SK-N-MC (cell line): ENCODE measurements around the gene GAREM2.
"Not testable (repeated sequence)": the region's sequence is repeated elsewhere in the genome, so short reads cannot be mapped to it uniquely, and the experiment has no call there.

Experiments
- DNase-seq: peaks from one replicate; pipeline ENCODE4 v3.0.0-alpha.2; 2011; ENCODE audit warnings: low read depth, low spot score
- H3K27ac ChIP-seq: fragments of 200-600 bp; sonication (generic); 2 replicates; pipeline ENCODE4 v1.5.1; 2016; ENCODE audit warnings: mixed run types
- H3K36me3 ChIP-seq: fragments of 200-600 bp; sonication (generic); 2 replicates; pipeline ENCODE4 v1.6.1; 2017; ENCODE audit warnings: antibody characterized with exemption, low read length, mixed read lengths; ENCODE audit not compliant: insufficient read depth
- H3K4me3 ChIP-seq: fragments of 200-600 bp; sonication (generic); 2 replicates; pipeline ENCODE4 v1.5.1; 2016
- H3K9ac ChIP-seq: fragments of 200-600 bp; sonication (generic); 2 replicates; pipeline ENCODE4 v1.8.0; 2017; ENCODE audit warnings: mixed run types, mixed read lengths; ENCODE audit not compliant: insufficient read length
- H3K9me3 ChIP-seq: fragments of 200-600 bp; sonication (generic); 2 replicates; pipeline ENCODE4 v1.6.1; 2017; ENCODE audit warnings: low read depth, mild to moderate bottlenecking, antibody characterized with exemption, low read length, moderate library complexity, mixed read lengths
- EZH2 ChIP-seq: fragments of 200-600 bp; sonication (generic); IDR thresholded peaks from one replicate; pipeline ENCODE4 v1.6.1; 2017; ENCODE audit warnings: antibody characterized with exemption
- FOXP2 ChIP-seq: optimal IDR thresholded peaks from 2 replicates; pipeline ENCODE3; 2011; ENCODE audit warnings: mild to moderate bottlenecking, moderate library complexity; ENCODE audit not compliant: insufficient read depth; ENCODE audit errors: extremely low read length, control extremely low read depth
- POLR2AphosphoS5 ChIP-seq: IDR thresholded peaks from 2 replicates; pipeline ENCODE4 v1.6.1; 2012; ENCODE audit warnings: mild to moderate bottlenecking, low read depth, low read length, borderline replicate concordance

The GAREM2 gene

GRCh38 chr2:26164231-26164630 lies 8.7 kb upstream of the GAREM2 start:
- Histone ChIP-seq H3K9me3 (no peaks in the 10 kb centered on the region), H3K36me3 (no peaks in the 10 kb centered on the region), H3K9ac (no peak overlapping the region), H3K4me3 (no peak overlapping the region), H3K27ac (no peak overlapping the region)
- no peak for TF ChIP-seq EZH2
- TF ChIP-seq POLR2AphosphoS5, result no peak
- TF ChIP-seq FOXP2, result no peak
- no peak for DNase-seq

DNA sequence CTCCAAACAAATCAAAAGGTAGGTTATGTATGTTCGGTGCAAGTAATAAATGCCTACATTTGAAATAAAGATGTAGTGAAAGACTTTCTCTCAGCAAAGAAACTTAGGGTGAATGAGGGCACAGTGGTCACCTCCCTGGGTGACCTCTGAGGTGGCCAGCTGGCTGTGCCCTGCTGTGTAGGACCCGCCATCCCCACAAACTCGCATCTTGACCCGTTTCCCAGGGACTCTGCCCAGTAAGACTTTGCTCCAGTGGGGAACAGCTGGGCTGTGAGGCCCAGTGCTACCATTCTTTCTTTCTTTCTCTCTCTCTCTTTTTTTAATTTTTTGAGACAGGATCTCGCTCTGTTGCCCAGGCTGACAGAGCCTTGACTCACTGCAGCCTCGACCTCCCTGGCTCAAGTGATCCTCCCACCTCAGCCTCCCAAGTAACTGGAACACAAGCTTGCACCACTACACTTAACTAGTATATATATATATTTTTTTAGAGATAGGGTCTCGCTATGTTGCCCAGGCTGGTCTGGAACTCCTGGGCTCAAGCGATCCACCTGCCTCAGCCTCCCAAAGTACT lies 8.2 kb upstream of the GAREM2 start:
- H3K27ac ChIP-seq, result no peak overlapping the region
- TF ChIP-seq EZH2, result no peak
- TF ChIP-seq POLR2AphosphoS5, result no peak
- TF ChIP-seq FOXP2, result no peak
- H3K4me3 ChIP-seq, result no peak overlapping the region
- H3K9me3 ChIP-seq, result no peaks in the 10 kb centered on the region
- H3K9ac ChIP-seq, result no peak overlapping the region
- no peaks in the 10 kb centered on the region for H3K36me3 ChIP-seq
- no peak for DNase-seq

DNA sequence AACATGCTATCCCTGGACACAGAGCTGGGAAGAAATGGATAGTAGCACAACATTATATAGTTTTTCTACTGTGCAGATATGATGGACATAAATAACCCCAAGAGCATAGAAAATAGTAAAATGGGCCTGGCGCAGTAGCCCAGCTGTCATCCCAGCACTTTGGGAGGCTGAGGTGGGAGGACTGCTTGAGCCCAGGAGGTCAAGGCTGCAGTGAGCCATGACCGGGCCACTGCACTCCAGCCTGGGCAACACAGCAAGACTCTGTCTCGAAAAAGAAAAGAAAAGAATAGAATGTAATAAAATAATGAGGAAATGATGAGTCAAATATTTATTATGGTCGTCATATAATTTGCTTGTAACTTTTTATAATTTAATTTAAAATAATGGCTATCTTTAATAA lies 7.5 kb upstream of the GAREM2 start:
- no peak for TF ChIP-seq EZH2
- TF ChIP-seq POLR2AphosphoS5, result no peak
- no peak for TF ChIP-seq FOXP2
- Histone ChIP-seq H3K27ac (no peak overlapping the region), H3K9me3 (no peaks in the 10 kb centered on the region), H3K36me3 (no peaks in the 10 kb centered on the region), H3K4me3 (no peak overlapping the region), H3K9ac (no peak overlapping the region)
- no peak for DNase-seq

DNA sequence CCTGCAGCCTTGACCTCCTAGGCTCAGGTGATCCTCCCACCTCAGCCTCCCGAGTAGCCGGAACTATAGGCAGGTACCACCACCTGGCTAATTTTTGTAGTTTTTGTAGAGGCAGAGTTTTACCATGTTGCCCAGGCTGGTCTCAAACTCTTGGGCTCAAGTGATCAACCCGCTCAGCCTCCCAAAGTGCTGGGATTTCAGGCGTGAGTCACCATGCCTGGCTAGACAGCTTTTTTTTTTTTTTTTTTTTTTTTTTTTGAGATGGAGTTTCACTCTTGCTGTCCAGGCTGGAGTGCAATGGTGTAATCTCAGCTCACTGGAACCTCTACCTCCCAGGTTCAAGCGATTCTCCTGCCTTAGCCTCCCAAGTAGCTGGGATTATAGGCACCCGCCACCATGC lies 6.3 kb upstream of the GAREM2 start:
- not testable (repeated sequence) for H3K4me3 ChIP-seq, H3K36me3 ChIP-seq, H3K27ac ChIP-seq, H3K9me3 ChIP-seq, DNase-seq, H3K9ac ChIP-seq

GRCh38 chr2:26168785-26169184 lies 4.1 kb upstream of the GAREM2 start:
- H3K36me3 ChIP-seq, result no peaks in the 10 kb centered on the region
- H3K9me3 ChIP-seq, result no peaks in the 10 kb centered on the region
- TF ChIP-seq POLR2AphosphoS5, result no peak
- no peak for TF ChIP-seq EZH2
- no peak for TF ChIP-seq FOXP2
- H3K27ac ChIP-seq, result no peak overlapping the region
- no peak overlapping the region for H3K4me3 ChIP-seq
- DNase-seq, result no peak
- H3K9ac ChIP-seq, result no peak overlapping the region

DNA sequence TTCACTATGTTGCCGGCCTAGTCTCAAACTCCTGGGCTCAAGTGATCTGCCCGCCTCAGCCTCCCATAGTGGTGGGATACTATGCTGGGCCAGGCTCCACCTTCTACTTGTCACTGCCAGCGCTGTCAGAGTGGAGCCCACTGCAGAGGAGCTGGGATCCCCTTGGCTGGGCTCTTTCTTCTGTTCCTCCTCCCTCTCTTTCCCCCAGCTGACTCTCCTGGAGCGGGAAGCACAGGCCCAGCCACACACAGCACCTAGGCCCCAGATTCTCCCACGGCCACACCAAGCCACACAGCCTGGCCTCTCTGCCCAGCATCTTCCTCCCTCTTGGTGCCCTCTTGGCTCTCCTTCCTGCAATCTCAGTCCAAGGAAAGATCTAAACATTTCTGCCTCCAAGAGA lies 3.7 kb upstream of the GAREM2 start:
- H3K4me3 ChIP-seq, result no peak overlapping the region
- TF ChIP-seq POLR2AphosphoS5, result no peak
- TF ChIP-seq EZH2, result no peak
- no peak for TF ChIP-seq FOXP2
- DNase-seq, result no peak
- no peaks in the 10 kb centered on the region for H3K36me3 ChIP-seq
- H3K27ac ChIP-seq, result no peak overlapping the region
- H3K9ac ChIP-seq, result no peak overlapping the region
- no peaks in the 10 kb centered on the region for H3K9me3 ChIP-seq

- H3K9ac ChIP-seq, result no peak overlapping the region
- no peaks in the 10 kb centered on the region for H3K36me3 ChIP-seq
- TF ChIP-seq EZH2 (no peak), FOXP2 (no peak), POLR2AphosphoS5 (no peak)
- no peak for DNase-seq
- H3K27ac ChIP-seq, result no peak overlapping the region
- no peak overlapping the region for H3K4me3 ChIP-seq
- no peaks in the 10 kb centered on the region for H3K9me3 ChIP-seq
Observed at GRCh38 chr2:26169681-26170414, 3.0 kb upstream of the GAREM2 start.

GRCh38 chr2:26170795-26171194 lies 2.1 kb upstream of the GAREM2 start:
- Histone ChIP-seq H3K4me3 (no peak overlapping the region), H3K9me3 (no peaks in the 10 kb centered on the region), H3K36me3 (no peaks in the 10 kb centered on the region), H3K9ac (no peak overlapping the region), H3K27ac (no peak overlapping the region)
- TF ChIP-seq EZH2, result no peak
- TF ChIP-seq FOXP2, result no peak
- TF ChIP-seq POLR2AphosphoS5, result no peak
- DNase-seq, result no peak
